ENCODE data around the gene YKT6. TPM values are rescaled to one million over a fixed set of nuclear protein-coding genes. Genes with fewer than 3 reads are reported as not detected.

Gene YKT6
- total RNA-seq, 1 experiment from 2014 or later = 63.1 TPM

DNA sequence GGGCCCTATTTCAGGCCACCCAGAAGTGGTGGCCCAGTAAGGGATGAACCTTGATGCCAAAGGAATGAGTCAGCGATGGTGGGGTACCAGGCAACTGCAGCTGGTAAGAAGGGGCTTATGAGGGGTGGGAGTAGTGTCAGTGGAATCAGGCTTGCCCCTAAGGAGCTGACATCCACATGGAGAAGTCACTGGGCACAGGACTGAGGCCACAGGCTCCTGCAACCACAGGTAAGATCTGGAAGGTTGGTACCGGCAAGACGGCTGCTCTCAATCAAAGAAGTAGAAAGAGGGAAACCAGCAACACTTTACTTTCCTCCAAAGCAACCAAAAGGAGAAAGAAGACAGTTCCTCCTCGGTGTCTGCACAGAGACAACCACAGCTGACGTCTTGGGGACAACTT is 14.0 kb upstream of the YKT6 start:
- H3K4me3 ChIP-seq (ENCODE audit: low read length) = no peak overlapping the region
- H3K9ac ChIP-seq (ENCODE audit: low read length) = no peak overlapping the region

DNA sequence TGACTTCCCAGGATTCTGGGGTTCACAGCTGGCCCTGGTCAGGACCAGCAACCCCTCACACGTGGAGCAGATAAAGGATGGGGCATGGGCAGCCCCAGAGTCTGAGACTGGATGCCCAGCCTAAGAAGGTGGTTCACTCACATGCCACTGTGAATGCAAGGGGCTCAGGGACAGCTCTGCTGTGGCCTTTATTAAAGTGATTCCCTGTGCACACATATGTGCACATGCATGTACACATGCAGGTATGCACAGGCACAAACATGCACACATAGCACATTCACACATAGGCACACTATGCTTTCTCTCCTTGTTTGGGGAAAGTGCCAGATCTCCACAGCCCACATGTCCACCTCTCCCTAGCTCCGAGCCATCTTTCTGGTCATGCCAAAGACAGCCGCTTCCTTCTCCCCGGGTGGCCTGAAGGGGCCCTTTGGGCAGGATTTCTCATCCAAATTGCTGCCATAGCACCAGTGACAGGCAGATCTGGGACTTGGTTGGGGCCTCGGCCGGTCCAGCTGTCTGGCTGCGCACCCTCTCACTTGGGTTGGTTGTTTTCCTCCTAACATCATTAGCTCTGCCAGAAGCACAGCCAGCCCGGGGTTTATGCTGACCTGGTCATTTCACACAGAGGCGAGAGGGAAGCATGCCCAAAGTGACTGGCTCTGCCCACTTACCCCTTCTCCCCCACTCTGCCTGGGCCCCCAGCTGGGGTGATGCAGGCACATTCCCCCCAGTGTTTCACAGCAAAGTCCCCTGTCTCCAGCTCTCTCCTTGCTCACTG is 13.0 kb upstream of the YKT6 start:
- H3K27me3 ChIP-seq (ENCODE audit: low read length) = no peaks in the 10 kb centered on the region
- no peaks in the 10 kb centered on the region for H3K9me2 ChIP-seq (replicated peaks; ENCODE audit: insufficient read depth, low read length)
- no peaks in the 10 kb centered on the region for H3K36me3 ChIP-seq (ENCODE audit: insufficient read depth, low read length)
- H2AFZ ChIP-seq (ENCODE audit: low read length) = no peak overlapping the region
- no peak overlapping the region for H3K4me2 ChIP-seq (ENCODE audit: low read depth, low read length, poor library complexity, severe bottlenecking)
- H3K4me1 ChIP-seq (ENCODE audit: low read length) = no peaks in the 10 kb centered on the region
- no peak overlapping the region for H3K4me3 ChIP-seq (ENCODE audit: low read length)
- no peak for DNase-seq
- no peaks in the 10 kb centered on the region for H3K79me2 ChIP-seq (ENCODE audit: low read length)
- H4K20me1 ChIP-seq (ENCODE audit: insufficient read depth, low read depth, low read length) = no peaks in the 10 kb centered on the region
- H3K27ac ChIP-seq (ENCODE audit: low read length) = no peak overlapping the region
- no peak overlapping the region for H3K9ac ChIP-seq (ENCODE audit: low read length)
- H3K9me3 ChIP-seq (ENCODE audit: low read length) = no peaks in the 10 kb centered on the region

More for the DNA sequence above, 14.0 kb upstream of the YKT6 start:
- H3K9me2 ChIP-seq (replicated peaks; ENCODE audit: insufficient read depth, low read length) = no peaks in the 10 kb centered on the region
- H4K20me1 ChIP-seq (ENCODE audit: insufficient read depth, low read depth, low read length) = no peaks in the 10 kb centered on the region
- H3K36me3 ChIP-seq (ENCODE audit: insufficient read depth, low read length) = no peaks in the 10 kb centered on the region
- no peak overlapping the region for H3K4me2 ChIP-seq (ENCODE audit: low read depth, low read length, poor library complexity, severe bottlenecking)
- H3K27ac ChIP-seq (ENCODE audit: low read length) = no peak overlapping the region
- no peaks in the 10 kb centered on the region for H3K4me1 ChIP-seq (ENCODE audit: low read length)
- H3K79me2 ChIP-seq (ENCODE audit: low read length) = no peaks in the 10 kb centered on the region
- DNase-seq = no peak
- H2AFZ ChIP-seq (ENCODE audit: low read length) = no peak overlapping the region
- no peaks in the 10 kb centered on the region for H3K9me3 ChIP-seq (ENCODE audit: low read length)
- no peaks in the 10 kb centered on the region for H3K27me3 ChIP-seq (ENCODE audit: low read length)

- Histone ChIP-seq H3K79me2 (ENCODE audit: low read length) (no peaks in the 10 kb centered on the region), H3K4me1 (ENCODE audit: low read length) (no peaks in the 10 kb centered on the region), H3K9ac (ENCODE audit: low read length) (no peak overlapping the region), H3K4me2 (ENCODE audit: low read depth, low read length, poor library complexity, severe bottlenecking) (no peak overlapping the region), H3K4me3 (ENCODE audit: low read length) (no peak overlapping the region), H3K9me2 (replicated peaks; ENCODE audit: insufficient read depth, low read length) (no peaks in the 10 kb centered on the region), H3K9me3 (ENCODE audit: low read length) (no peaks in the 10 kb centered on the region), H3K27ac (ENCODE audit: low read length) (no peak overlapping the region), H4K20me1 (ENCODE audit: insufficient read depth, low read depth, low read length) (no peaks in the 10 kb centered on the region), H3K36me3 (ENCODE audit: insufficient read depth, low read length) (no peaks in the 10 kb centered on the region), H2AFZ (ENCODE audit: low read length) (no peak overlapping the region), H3K27me3 (ENCODE audit: low read length) (no peaks in the 10 kb centered on the region)
- no peak for DNase-seq
Measured at GRCh38 chr7:44188480-44189225, 12.1 kb upstream of the YKT6 start.

DNA sequence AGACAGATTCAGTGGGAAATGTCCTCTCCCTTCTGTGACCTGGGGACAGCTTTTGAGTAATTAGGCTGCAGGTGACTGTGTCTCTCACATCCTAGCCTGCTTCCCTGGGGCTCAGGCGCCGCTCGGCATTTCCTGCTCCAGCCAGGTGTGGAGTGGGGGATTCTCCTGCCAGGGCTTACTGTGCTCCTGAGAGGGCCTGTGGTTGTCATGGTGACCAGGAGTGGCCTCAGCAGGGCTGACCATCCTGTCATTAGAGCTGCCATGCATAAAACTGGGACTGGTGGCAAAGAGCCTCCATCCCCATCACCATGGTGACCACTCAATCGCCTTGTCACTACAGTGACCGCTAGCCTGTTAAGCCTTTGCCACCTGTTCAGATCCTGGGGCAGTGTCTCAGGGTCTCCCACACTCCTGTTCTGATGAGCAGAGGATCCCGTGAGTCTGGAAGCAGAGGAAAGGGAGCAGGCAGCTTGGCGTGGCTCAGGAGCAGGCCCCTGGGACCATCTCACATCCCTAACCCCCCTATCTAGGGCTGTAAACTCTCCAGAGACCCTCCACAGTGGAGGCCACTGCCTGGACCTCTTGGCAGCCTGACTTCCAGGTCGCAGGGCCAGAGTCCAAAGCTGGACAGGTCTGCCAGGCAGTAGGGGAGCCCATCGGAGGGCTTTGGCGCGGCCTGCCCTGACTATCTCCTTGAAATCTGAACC is 11.3 kb upstream of the YKT6 start, which contains the start of gene GCK:
GCK (minus strand) TSS at position 154 of the 707 bp plus-strand sequence. CDS start 486 bp downstream, outside the sequence.
- no peaks in the 10 kb centered on the region for H3K9me3 ChIP-seq (ENCODE audit: low read length)
- H3K27ac ChIP-seq (ENCODE audit: low read length) = no peak within 1 kb of the TSS
- DNase-seq = no peak
- no peak within 1 kb of the TSS for H3K4me3 ChIP-seq (ENCODE audit: low read length)
- no peaks in the 10 kb centered on the region for H3K9me2 ChIP-seq (replicated peaks; ENCODE audit: insufficient read depth, low read length)
- no peaks in the 10 kb centered on the region for H4K20me1 ChIP-seq (ENCODE audit: insufficient read depth, low read depth, low read length)
- no peaks in the 10 kb centered on the region for H3K4me1 ChIP-seq (ENCODE audit: low read length)
- H3K4me2 ChIP-seq (ENCODE audit: low read depth, low read length, poor library complexity, severe bottlenecking) = no peak within 1 kb of the TSS
- H3K36me3 ChIP-seq (ENCODE audit: insufficient read depth, low read length) = no peaks in the 10 kb centered on the region
- no peak within 1 kb of the TSS for H2AFZ ChIP-seq (ENCODE audit: low read length)
- no peak within 1 kb of the TSS for H3K9ac ChIP-seq (ENCODE audit: low read length)
- no peaks in the 10 kb centered on the region for H3K79me2 ChIP-seq (ENCODE audit: low read length)
- H3K27me3 ChIP-seq (ENCODE audit: low read length) = no peaks in the 10 kb centered on the region

- no peak overlapping the region for H2AFZ ChIP-seq (ENCODE audit: low read length)
- no peaks in the 10 kb centered on the region for H3K9me2 ChIP-seq (replicated peaks; ENCODE audit: insufficient read depth, low read length)
- no peaks in the 10 kb centered on the region for H4K20me1 ChIP-seq (ENCODE audit: insufficient read depth, low read depth, low read length)
- H3K79me2 ChIP-seq (ENCODE audit: low read length) = no peaks in the 10 kb centered on the region
- no peaks in the 10 kb centered on the region for H3K4me1 ChIP-seq (ENCODE audit: low read length)
- no peak overlapping the region for H3K4me3 ChIP-seq (ENCODE audit: low read length)
- no peak overlapping the region for H3K4me2 ChIP-seq (ENCODE audit: low read depth, low read length, poor library complexity, severe bottlenecking)
- no peak for DNase-seq
- no peak overlapping the region for H3K9ac ChIP-seq (ENCODE audit: low read length)
- H3K9me3 ChIP-seq (ENCODE audit: low read length) = no peaks in the 10 kb centered on the region
- no peaks in the 10 kb centered on the region for H3K36me3 ChIP-seq (ENCODE audit: insufficient read depth, low read length)
- no peak overlapping the region for H3K27ac ChIP-seq (ENCODE audit: low read length)
- no peaks in the 10 kb centered on the region for H3K27me3 ChIP-seq (ENCODE audit: low read length)
Measured at GRCh38 chr7:44189993-44190872, 10.5 kb upstream of the YKT6 start.

DNA sequence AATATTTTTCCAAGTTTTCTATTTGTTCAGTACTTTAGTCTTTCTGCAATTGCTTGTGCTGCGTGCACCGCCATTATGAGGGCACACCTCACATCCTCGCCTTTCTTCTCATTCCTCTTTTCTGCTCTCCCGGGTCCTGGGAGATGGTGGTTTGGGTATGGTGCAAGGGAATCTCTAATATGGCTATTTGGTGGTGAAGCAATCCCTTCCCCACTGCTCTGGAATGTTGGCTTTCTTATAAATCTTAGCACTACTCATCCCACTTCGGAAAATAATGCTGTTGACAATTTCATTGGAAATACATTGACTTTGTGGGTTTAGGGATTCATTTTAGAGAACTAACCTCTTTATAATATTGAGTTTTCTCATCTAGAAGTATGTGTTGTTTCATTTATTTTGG is 9.6 kb upstream of the YKT6 start:
- DNase-seq = no peak
- H3K9ac ChIP-seq (ENCODE audit: low read length) = no peak overlapping the region
- no peak overlapping the region for H2AFZ ChIP-seq (ENCODE audit: low read length)
- H3K36me3 ChIP-seq (ENCODE audit: insufficient read depth, low read length) = no peaks in the 10 kb centered on the region
- no peak overlapping the region for H3K4me2 ChIP-seq (ENCODE audit: low read depth, low read length, poor library complexity, severe bottlenecking)
- H3K4me1 ChIP-seq (ENCODE audit: low read length) = no peaks in the 10 kb centered on the region
- H3K4me3 ChIP-seq (ENCODE audit: low read length) = no peak overlapping the region
- no peaks in the 10 kb centered on the region for H3K9me2 ChIP-seq (replicated peaks; ENCODE audit: insufficient read depth, low read length)
- H4K20me1 ChIP-seq (ENCODE audit: insufficient read depth, low read depth, low read length) = no peaks in the 10 kb centered on the region
- H3K9me3 ChIP-seq (ENCODE audit: low read length) = no peaks in the 10 kb centered on the region
- H3K27me3 ChIP-seq (ENCODE audit: low read length) = no peaks in the 10 kb centered on the region
- no peaks in the 10 kb centered on the region for H3K79me2 ChIP-seq (ENCODE audit: low read length)
- H3K27ac ChIP-seq (ENCODE audit: low read length) = no peak overlapping the region

- no peaks in the 10 kb centered on the region for H3K27me3 ChIP-seq (ENCODE audit: low read length)
- H3K4me2 ChIP-seq (ENCODE audit: low read depth, low read length, poor library complexity, severe bottlenecking) = no peak overlapping the region
- H3K36me3 ChIP-seq (ENCODE audit: insufficient read depth, low read length) = no peaks in the 10 kb centered on the region
- H3K27ac ChIP-seq (ENCODE audit: low read length) = no peak overlapping the region
- no peaks in the 10 kb centered on the region for H4K20me1 ChIP-seq (ENCODE audit: insufficient read depth, low read depth, low read length)
- no peaks in the 10 kb centered on the region for H3K79me2 ChIP-seq (ENCODE audit: low read length)
- H3K4me3 ChIP-seq (ENCODE audit: low read length) = no peak overlapping the region
- H3K9ac ChIP-seq (ENCODE audit: low read length) = no peak overlapping the region
- no peaks in the 10 kb centered on the region for H3K9me2 ChIP-seq (replicated peaks; ENCODE audit: insufficient read depth, low read length)
- peak; percentile 67 for DNase-seq
- no peak overlapping the region for H2AFZ ChIP-seq (ENCODE audit: low read length)
- peaks cover 2% of the 10 kb centered on the region; the same call in 1 of the 2 replicates for H3K4me1 ChIP-seq (ENCODE audit: low read length)
- no peaks in the 10 kb centered on the region for H3K9me3 ChIP-seq (ENCODE audit: low read length)
Measured at GRCh38 chr7:44193011-44193802, 7.6 kb upstream of the YKT6 start.

Data from Karpas-422 (cell line).